Endothelial cell of umbilical vein (primary cell): ENCODE measurements around the gene ZBTB18. TPM values are rescaled to one million over a fixed set of nuclear protein-coding genes. Genes with fewer than 3 reads are reported as not detected.

ENCODE experiments used
- Bru-seq: library from RNA; stranded (reverse); fragments of 400-500 nt; gene quantifications from one replicate; lab custom pipeline; 2021; lab: Mats Ljungman, UMichigan
- BruChase-seq, 2 experiments: library from RNA; stranded (reverse); fragments of 400-500 nt; gene quantifications; one replicate each; lab custom pipeline; 2021; lab: Mats Ljungman, UMichigan
- BruUV-seq: library from RNA; stranded (reverse); fragments of 400-500 nt; replicated peaks from 2 replicates; lab custom pipeline; 2021; lab: Mats Ljungman, UMichigan
- CTCF ChIA-PET: fragments of 300-600, 350-600 bp; sonication (Branson Sonifier 250); formaldehyde crosslinking; loops from one replicate; lab custom pipeline; 2021; ENCODE audit warnings: antibody characterized with exemption, inconsistent platforms; lab: Charles Lee
- POLR2A ChIA-PET: fragments of 300-600, 350-600 bp; sonication (Branson Sonifier 250); formaldehyde crosslinking; loops from one replicate; lab custom pipeline; 2021; ENCODE audit warnings: antibody characterized with exemption, inconsistent platforms; lab: Charles Lee
- DNase-seq: peaks from one replicate; pipeline ENCODE4 v3.0.0-alpha.2; 2011; ENCODE audit warnings: low read depth, low spot score
- FAIRE-seq: peaks from 2 replicates; lab custom pipeline; 2011; peaks lifted over from hg19 to GRCh38; lab: Jason Lieb, UNC
- H2AFZ ChIP-seq: 2 replicates; pipeline ENCODE4 v1.6.0; 2012; ENCODE audit warnings: low read depth, low read length, control low read depth, inconsistent platforms
- H3K27ac ChIP-seq: 2 replicates; pipeline ENCODE4 v1.5.1; 2011; ENCODE audit warnings: low read depth, mild to moderate bottlenecking, control low read depth, low read length, moderate library complexity; ENCODE audit not compliant: insufficient read depth
- H3K27me3 ChIP-seq, 2 experiments: 2 replicates each; pipeline versions ENCODE4 v1.6.0 to v1.6.1; 2011; ENCODE audit warnings: low read length in 2 of 2, mixed read lengths in 1 of 2; ENCODE audit not compliant: control insufficient read depth in 2 of 2, insufficient read depth in 2 of 2
- H3K36me3 ChIP-seq, 2 experiments: 2 replicates in 1 of 2; 3 replicates in 1 of 2; pipeline ENCODE4 v1.5.1; 2011; ENCODE audit warnings: low read length in 2 of 2, mild to moderate bottlenecking in 1 of 2, moderate library complexity in 1 of 2; ENCODE audit not compliant: control insufficient read depth in 2 of 2, insufficient read depth in 2 of 2; ENCODE audit errors: extremely low read depth in 1 of 2
- H3K4me1 ChIP-seq: 3 replicates; pipeline ENCODE4 v1.5.1; 2011; ENCODE audit warnings: mild to moderate bottlenecking, low read length; ENCODE audit not compliant: control insufficient read depth, insufficient read depth; ENCODE audit errors: extremely low read depth
- H3K4me2 ChIP-seq: 2 replicates; pipeline ENCODE4 v1.6.1; 2011; ENCODE audit warnings: low read length, control low read depth, mixed read lengths; ENCODE audit not compliant: insufficient read depth
- H3K4me3 ChIP-seq, 3 experiments: fragments of 200-600 bp in 1 of 3; sonication (generic), shearing (Covaris generic) in 1 of 3; replicated peaks in 1 of 3; 2 replicates each; pipeline ENCODE4 v1.5.1; 2011 to 2016; ENCODE audit warnings: control low read depth in 3 of 3, low read length in 3 of 3, mild to moderate bottlenecking in 2 of 3, inconsistent platforms in 1 of 3, low read depth in 1 of 3, moderate library complexity in 1 of 3; ENCODE audit not compliant: insufficient read depth in 1 of 3
- H3K79me2 ChIP-seq: 2 replicates; pipeline ENCODE4 v1.6.0; 2012; ENCODE audit warnings: low read length, inconsistent platforms; ENCODE audit not compliant: control insufficient read depth, insufficient read depth
- H3K9ac ChIP-seq: replicated peaks from 2 replicates; pipeline ENCODE3; 2011; ENCODE audit warnings: low read length, control low read depth; ENCODE audit not compliant: insufficient read depth; ENCODE audit errors: extremely low read depth
- H3K9me1 ChIP-seq: replicated peaks from 3 replicates; pipeline ENCODE4 v1.6.0; 2011; ENCODE audit warnings: mild to moderate bottlenecking, low read length; ENCODE audit not compliant: control insufficient read depth, insufficient read depth; ENCODE audit errors: extremely low read depth
- H3K9me3 ChIP-seq: replicated peaks from 2 replicates; pipeline ENCODE4 v1.5.1; 2012; ENCODE audit warnings: low read length, inconsistent platforms; ENCODE audit not compliant: control insufficient read depth, insufficient read depth
- H4K20me1 ChIP-seq: replicated peaks from 2 replicates; pipeline ENCODE3; 2011; ENCODE audit warnings: mild to moderate bottlenecking, low read length; ENCODE audit not compliant: control insufficient read depth, insufficient read depth; ENCODE audit errors: extremely low read depth
- CTCF ChIP-seq, 2 donors: IDR thresholded peaks; 1 replicate in 1 of 2; 2 replicates in 1 of 2; pipeline ENCODE4 v1.5.1; 2011; ENCODE audit warnings: low read length in 2 of 2, mild to moderate bottlenecking in 2 of 2, moderate library complexity in 2 of 2, control low read depth in 1 of 2, inconsistent platforms in 1 of 2, low read depth in 1 of 2; ENCODE audit not compliant: insufficient read depth in 1 of 2; ENCODE audit errors: extremely low read depth in 1 of 2
- EZH2 ChIP-seq: IDR thresholded peaks from 2 replicates; pipeline ENCODE4 v1.6.1; 2012; ENCODE audit warnings: borderline replicate concordance, low read depth, mild to moderate bottlenecking, moderate library complexity, low read length, inconsistent platforms; ENCODE audit not compliant: severe bottlenecking
- FOS ChIP-seq: IDR thresholded peaks from 2 replicates; pipeline ENCODE4 v1.6.1; 2011; ENCODE audit warnings: mild to moderate bottlenecking, low read length, moderate library complexity, borderline replicate concordance; ENCODE audit not compliant: insufficient read depth
- GATA2 ChIP-seq: IDR thresholded peaks from 2 replicates; pipeline ENCODE4 v1.7.0; 2011; ENCODE audit warnings: low read depth, mild to moderate bottlenecking, moderate library complexity, mixed read lengths, low read length; ENCODE audit not compliant: insufficient read length, insufficient read depth
- JUN ChIP-seq: IDR thresholded peaks from 2 replicates; pipeline ENCODE4 v1.6.1; 2011; ENCODE audit warnings: borderline replicate concordance, low read depth; ENCODE audit not compliant: insufficient read length, insufficient read depth
- MAX ChIP-seq: IDR thresholded peaks from 2 replicates; pipeline ENCODE4 v1.6.1; 2011; ENCODE audit not compliant: insufficient read depth, insufficient read length
- MYC ChIP-seq: IDR thresholded peaks from one replicate; pipeline ENCODE4 v1.6.1; 2011; ENCODE audit warnings: mild to moderate bottlenecking, low read depth, low read length
- POLR2A ChIP-seq: IDR thresholded peaks from 2 replicates; pipeline ENCODE4 v1.6.1; 2012; ENCODE audit warnings: low read depth, mild to moderate bottlenecking, control low read depth, low read length
- POLR2AphosphoS5 ChIP-seq: IDR thresholded peaks from 2 replicates; pipeline ENCODE4 v1.6.1; 2012; ENCODE audit warnings: low read depth, mild to moderate bottlenecking, control low read depth, low read length, moderate library complexity; ENCODE audit not compliant: insufficient read depth
- dilution Hi-C: fragments of 300-500 bp; cut with MboI; formaldehyde crosslinking; loops from one replicate; pipeline ENCODE4 v1.15.0; 2019; ENCODE audit warnings: low sequenced_read_pairs; ENCODE audit not compliant: extremely low pct_ligation_motif_present
- intact Hi-C: fragments of 100-400 bp; cut with micrococcal nuclease; formaldehyde crosslinking; loops from one replicate; pipeline ENCODE4 v1.10.0; 2022
- long read RNA-seq: library from polyadenylated mRNA; stranded (forward); transcript quantifications from one replicate; pipeline ENCODE4 v2.0.0, GENCODE V29; 2021
- polyA minus RNA-seq, 3 experiments: library from RNA; depleted of rRNA, polyadenylated mRNA; stranded (reverse); fragments of >200 nt; gene quantifications; 1 replicate in 1 of 3; 2 replicates in 2 of 3; pipeline ENCODE4 v1.2.3, GENCODE V29; 2011
- polyA plus RNA-seq, 4 experiments: library from polyadenylated mRNA; depleted of rRNA in 3 of 4; stranded (reverse) in 3 of 4; unstranded in 1 of 4; fragments of >200 nt; gene quantifications; 2 replicates each; pipeline versions ENCODE4 v1.2.1 to v1.2.3, GENCODE V29; 2011 to 2012; ENCODE audit warnings: missing spikeins in 1 of 4
- total RNA-seq: library from RNA; stranded (reverse); gene quantifications from 2 replicates; pipeline ENCODE4 v1.2.3, GENCODE V29; 2021

The ZBTB18 gene
- total RNA-seq: 20.7 and 21.1 TPM in 2 replicates
- 14.6 and 15.5 TPM in 2 replicates for polyA plus RNA-seq
- polyA plus RNA-seq (2011; cell fraction: cytosol; rRNA removed): 13.9 and 14.7 TPM in 2 replicates
- 45.5 and 51.9 TPM in 2 replicates for polyA plus RNA-seq (2011; cell fraction: nucleus; rRNA removed)
- polyA plus RNA-seq (2012): 9.4 and 10.1 TPM in 2 replicates
- 26.1 and 29.8 TPM in 2 replicates for polyA minus RNA-seq
- polyA minus RNA-seq (2011; cell fraction: cytosol; rRNA and poly(A)+ RNA removed): 1.5 TPM
- 19.4 and 20.2 TPM in 2 replicates for polyA minus RNA-seq (2011; cell fraction: nucleus; rRNA and poly(A)+ RNA removed)
- percentile 93 among the genes with signal in this experiment for Bru-seq, nascent RNA
- BruChase-seq, experiment 1, labeled RNA remaining after a 6-hour chase: percentile 90 among the genes with signal in this experiment
- percentile 97 among the genes with signal in this experiment for BruChase-seq, experiment 2, labeled RNA remaining after a 2-hour chase
- long read RNA-seq, partial matches to known transcripts: 0 of 5 reads
- long read RNA-seq, other reads (novel, unspliced or antisense): 3 of 5 reads

GRCh38 chr1:244050835-244051444, at the start of gene ZBTB18:
Gene ZBTB18, plus strand, starts transcription at chr1:244051283. Its CDS starts 149 bp downstream, at chr1:244051432.
- peak; percentile 83 for FAIRE-seq
- TF ChIP-seq POLR2A: no peak
- TF ChIP-seq MYC: no peak
- TF ChIP-seq FOS: no peak
- TF ChIP-seq CTCF (IDR thresholded peaks at IDR 0.05; ENCODE audit: extremely low read depth in 1 of 2, insufficient read depth in 1 of 2, low read depth in 1 of 2, low read length in 2 of 2): no peak
- TF ChIP-seq EZH2: no peak
- no peak for TF ChIP-seq GATA2
- TF ChIP-seq POLR2AphosphoS5: no peak
- no peak for TF ChIP-seq JUN
- no peak for TF ChIP-seq MAX
- dilution Hi-C loops (no loop called here), intact Hi-C loops (loop anchor here (1.0 to 2.0 kb wide), 2 partner anchors 34 to 87 kb away; no protein-coding TSS in a partner anchor)
- Histone ChIP-seq H4K20me1 (no peaks in the 10 kb centered on the region), H3K27me3 (no peaks in the 10 kb centered on the region), H3K79me2 (peaks cover 63% of the 10 kb centered on the region), H3K4me1 (peaks cover 33% of the 10 kb centered on the region), H3K9me3 (no peaks in the 10 kb centered on the region), H3K27ac (peak within 1 kb of the TSS; percentile 88), H3K36me3 (peaks cover 14 to 15% of the 10 kb centered on the region in 2 experiments), H3K4me2 (peak within 1 kb of the TSS; percentile 89), H2AFZ (no peak within 1 kb of the TSS), H3K9me1 (no peaks in the 10 kb centered on the region), H3K9ac (peak within 1 kb of the TSS; percentile 97), H3K4me3 (peak within 1 kb of the TSS; percentile 65 to 93 (median 92))
- ChIA-PET POLR2A (interaction anchor here (1.0 kb wide), 1 partner anchor 221 kb away, joined by 3 read pairs; no protein-coding TSS in a partner anchor), CTCF (interaction anchor here (1.0 to 2.5 kb wide), 10 partner anchors 10 to 707 kb away, joined by 3 to 19 read pairs (median 6); no protein-coding TSS in a partner anchor)
- DNase-seq: peak; percentile 72
- no TSS peak for BruUV-seq
